Ishikawa (cell line): ENCODE data around the gene LENEP.
A peak's percentile ranks its signal among the peaks of the same experiment; 100 is the strongest.

Experiments used
- CEBPB ChIP-seq: IDR thresholded peaks from 2 replicates; pipeline ENCODE4 v1.6.1; 2012
- CREB1 ChIP-seq: IDR thresholded peaks from 2 replicates; pipeline ENCODE4 v1.6.1; 2012; ENCODE audit warnings: low read depth
- EGR1 ChIP-seq: IDR thresholded peaks from 2 replicates; pipeline ENCODE4 v1.6.1; 2012
- EP300 ChIP-seq: IDR thresholded peaks from 2 replicates; pipeline ENCODE4 v1.6.1; 2012; ENCODE audit warnings: borderline replicate concordance
- FOXM1 ChIP-seq: IDR thresholded peaks from 2 replicates; pipeline ENCODE4 v1.6.1; 2012; ENCODE audit warnings: low read depth, borderline replicate concordance
- MAX ChIP-seq: IDR thresholded peaks from 2 replicates; pipeline ENCODE4 v1.6.1; 2012
- NFIC ChIP-seq: IDR thresholded peaks from 2 replicates; pipeline ENCODE4 v1.6.1; 2012
- RAD21 ChIP-seq: IDR thresholded peaks from 2 replicates; pipeline ENCODE4 v1.6.1; 2012; ENCODE audit warnings: low read depth
- TAF1 ChIP-seq: IDR thresholded peaks from 2 replicates; pipeline ENCODE4 v1.6.1; 2012; ENCODE audit warnings: low read depth, mild to moderate bottlenecking
- TCF12 ChIP-seq: IDR thresholded peaks from 2 replicates; pipeline ENCODE4 v1.6.1; 2012; ENCODE audit warnings: low read depth
- TEAD4 ChIP-seq: IDR thresholded peaks from 2 replicates; pipeline ENCODE4 v1.6.1; 2012
- YY1 ChIP-seq: IDR thresholded peaks from 2 replicates; pipeline ENCODE4 v1.6.1; 2012; ENCODE audit warnings: low read depth
- ZBTB7A ChIP-seq: IDR thresholded peaks from 2 replicates; pipeline ENCODE4 v1.6.1; 2012; ENCODE audit warnings: low read depth
- TF ChIP-seq, protein P1 (sequence below): IDR thresholded peaks from 2 replicates; pipeline ENCODE4 v1.6.1; 2012; ENCODE audit warnings: low read depth, mild to moderate bottlenecking
- TF ChIP-seq, protein P2 (sequence below): IDR thresholded peaks from 2 replicates; pipeline ENCODE4 v1.6.1; 2012

The LENEP gene

DNA sequence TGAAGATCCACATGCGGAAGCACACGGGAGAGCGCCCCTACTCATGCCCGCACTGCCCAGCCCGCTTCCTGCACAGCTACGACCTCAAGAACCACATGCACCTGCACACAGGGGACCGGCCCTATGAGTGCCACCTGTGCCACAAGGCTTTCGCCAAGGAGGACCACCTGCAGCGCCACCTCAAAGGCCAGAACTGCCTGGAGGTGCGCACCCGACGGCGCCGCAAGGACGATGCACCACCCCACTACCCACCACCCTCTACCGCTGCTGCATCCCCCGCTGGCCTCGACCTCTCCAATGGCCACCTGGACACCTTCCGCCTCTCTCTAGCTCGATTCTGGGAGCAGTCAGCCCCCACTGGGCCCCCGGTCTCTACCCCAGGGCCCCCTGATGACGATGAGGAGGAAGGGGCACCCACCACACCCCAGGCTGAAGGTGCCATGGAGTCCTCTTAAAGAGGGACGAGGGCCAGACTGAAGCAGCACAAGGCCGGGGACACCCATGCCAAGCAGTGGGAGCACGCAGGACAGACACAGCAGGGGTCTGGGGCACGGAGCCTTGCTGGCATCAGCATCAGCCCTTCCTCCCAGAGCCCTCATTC is 22.9 kb downstream of the LENEP start:
- TF ChIP-seq CEBPB, result no peak
- TF ChIP-seq TEAD4, result no peak
- no peak for TF ChIP-seq YY1
- no peak for TF ChIP-seq EGR1
- TF ChIP-seq FOXM1, result no peak
- no peak for TF ChIP-seq NFIC
- TF ChIP-seq CREB1, result no peak

- no peak for TF ChIP-seq CREB1
- TF ChIP-seq EGR1, result peak; percentile 85
- peak; percentile 29 for TF ChIP-seq TEAD4
- peak; percentile 73 for TF ChIP-seq RAD21
- TF ChIP-seq TAF1, result no peak
- TF ChIP-seq ZBTB7A, result peak; percentile 99
- TF ChIP-seq NFIC, result no peak
- peak; percentile 78 for TF ChIP-seq YY1
- peak; percentile 33; the same call in 1 of the 2 replicates for TF ChIP-seq EP300
- TF ChIP-seq TCF12, result peak; percentile 73; the same call in 1 of the 2 replicates
- TF ChIP-seq, protein P1, sequence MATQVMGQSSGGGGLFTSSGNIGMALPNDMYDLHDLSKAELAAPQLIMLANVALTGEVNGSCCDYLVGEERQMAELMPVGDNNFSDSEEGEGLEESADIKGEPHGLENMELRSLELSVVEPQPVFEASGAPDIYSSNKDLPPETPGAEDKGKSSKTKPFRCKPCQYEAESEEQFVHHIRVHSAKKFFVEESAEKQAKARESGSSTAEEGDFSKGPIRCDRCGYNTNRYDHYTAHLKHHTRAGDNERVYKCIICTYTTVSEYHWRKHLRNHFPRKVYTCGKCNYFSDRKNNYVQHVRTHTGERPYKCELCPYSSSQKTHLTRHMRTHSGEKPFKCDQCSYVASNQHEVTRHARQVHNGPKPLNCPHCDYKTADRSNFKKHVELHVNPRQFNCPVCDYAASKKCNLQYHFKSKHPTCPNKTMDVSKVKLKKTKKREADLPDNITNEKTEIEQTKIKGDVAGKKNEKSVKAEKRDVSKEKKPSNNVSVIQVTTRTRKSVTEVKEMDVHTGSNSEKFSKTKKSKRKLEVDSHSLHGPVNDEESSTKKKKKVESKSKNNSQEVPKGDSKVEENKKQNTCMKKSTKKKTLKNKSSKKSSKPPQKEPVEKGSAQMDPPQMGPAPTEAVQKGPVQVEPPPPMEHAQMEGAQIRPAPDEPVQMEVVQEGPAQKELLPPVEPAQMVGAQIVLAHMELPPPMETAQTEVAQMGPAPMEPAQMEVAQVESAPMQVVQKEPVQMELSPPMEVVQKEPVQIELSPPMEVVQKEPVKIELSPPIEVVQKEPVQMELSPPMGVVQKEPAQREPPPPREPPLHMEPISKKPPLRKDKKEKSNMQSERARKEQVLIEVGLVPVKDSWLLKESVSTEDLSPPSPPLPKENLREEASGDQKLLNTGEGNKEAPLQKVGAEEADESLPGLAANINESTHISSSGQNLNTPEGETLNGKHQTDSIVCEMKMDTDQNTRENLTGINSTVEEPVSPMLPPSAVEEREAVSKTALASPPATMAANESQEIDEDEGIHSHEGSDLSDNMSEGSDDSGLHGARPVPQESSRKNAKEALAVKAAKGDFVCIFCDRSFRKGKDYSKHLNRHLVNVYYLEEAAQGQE, result no peak
- no peak for TF ChIP-seq CEBPB
- TF ChIP-seq, protein P2, sequence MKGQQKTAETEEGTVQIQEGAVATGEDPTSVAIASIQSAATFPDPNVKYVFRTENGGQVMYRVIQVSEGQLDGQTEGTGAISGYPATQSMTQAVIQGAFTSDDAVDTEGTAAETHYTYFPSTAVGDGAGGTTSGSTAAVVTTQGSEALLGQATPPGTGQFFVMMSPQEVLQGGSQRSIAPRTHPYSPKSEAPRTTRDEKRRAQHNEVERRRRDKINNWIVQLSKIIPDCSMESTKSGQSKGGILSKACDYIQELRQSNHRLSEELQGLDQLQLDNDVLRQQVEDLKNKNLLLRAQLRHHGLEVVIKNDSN, result peak; percentile 29; the same call in 1 of the 2 replicates
- no peak for TF ChIP-seq FOXM1
- peak; percentile 67; the same call in 1 of the 2 replicates for TF ChIP-seq MAX
Observed at GRCh38 chr1:155017041-155017945, 23.9 kb downstream of the LENEP start.

DNA sequence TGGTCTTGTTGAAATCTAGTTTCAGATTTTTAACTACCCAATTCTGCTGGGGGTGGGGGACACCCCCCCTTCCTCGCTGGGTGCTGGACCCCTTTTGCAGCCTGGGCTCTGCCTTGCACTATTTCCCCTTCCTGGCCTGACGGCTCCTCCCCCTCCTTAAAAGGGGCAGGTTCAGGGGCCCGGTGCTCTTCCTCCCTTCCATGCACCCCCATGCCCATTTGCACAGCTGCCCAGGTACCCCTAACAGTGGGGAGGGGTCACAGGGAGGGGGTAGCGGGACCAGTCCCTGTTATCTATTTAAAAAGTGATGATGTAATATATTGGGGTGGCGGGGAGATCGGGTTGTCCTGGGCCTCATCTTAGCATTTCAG is 24.5 kb downstream of the LENEP start:
- TF ChIP-seq, protein P1, result no peak
- TF ChIP-seq TAF1 (no peak), EGR1 (no peak), EP300 (no peak), FOXM1 (no peak), CEBPB (no peak), TCF12 (no peak), TEAD4 (no peak), YY1 (no peak), ZBTB7A (no peak), RAD21 (no peak), CREB1 (no peak), MAX (no peak), NFIC (no peak)
- TF ChIP-seq, protein P2, result no peak

GRCh38 chr1:155018617-155019348 is 25.4 kb downstream of the LENEP start:
- TF ChIP-seq, protein P2, result no peak
- no peak for TF ChIP-seq EP300
- TF ChIP-seq TAF1, result no peak
- no peak for TF ChIP-seq CEBPB
- no peak for TF ChIP-seq RAD21
- TF ChIP-seq ZBTB7A, result no peak
- TF ChIP-seq MAX, result no peak
- TF ChIP-seq CREB1, result no peak
- no peak for TF ChIP-seq EGR1
- TF ChIP-seq NFIC, result no peak
- TF ChIP-seq TCF12, result no peak
- TF ChIP-seq YY1, result no peak
- TF ChIP-seq TEAD4, result no peak
